Measurements from ENCODE around the gene TMEM175. TPM values are rescaled to one million over a fixed set of nuclear protein-coding genes. Genes with fewer than 3 reads are reported as not detected.

The TMEM175 gene
- total and polyA plus RNA-seq, 9 of the 15 experiments (the other 6 are each of a cell fraction or from before 2014, with no cell fraction given): 0.13 to 30.9 (median 9.4) TPM

- TF ChIP-seq SIX5 (IDR thresholded peaks at IDR 0.05; ENCODE audit: borderline replicate concordance in 1 of 2, insufficient read depth in 1 of 2, low read depth in 1 of 2, low read length in 2 of 2): no peak; a peak in 1 of 4 replicates
- 0 out of 2 replicates have a peak, but pooled peaks have one; percentile 48 for TF ChIP-seq ZNF609 (CRISPR knock-in tag; IDR thresholded peaks at IDR 0.05; ENCODE audit: borderline replicate concordance)
- TF ChIP-seq TCF7L2 (IDR thresholded peaks at IDR 0.05; ENCODE audit: low read depth, low read length): no peak
- TF ChIP-seq ZNF217 (CRISPR knock-in tag; IDR thresholded peaks at IDR 0.05): no peak
- peak; percentile 36 for TF ChIP-seq EGR1 (conservative IDR thresholded peaks at IDR 0.05)
- TF ChIP-seq XRCC4 (IDR thresholded peaks at IDR 0.05; ENCODE audit: extremely low read depth, insufficient read depth, insufficient read length): no peak
- TF ChIP-seq ZNF280B (CRISPR knock-in tag; IDR thresholded peaks at IDR 0.05): no peak
- TF ChIP-seq GATAD2B (IDR thresholded peaks at IDR 0.05; ENCODE audit: borderline replicate concordance): no peak
- TF ChIP-seq NR1H2 (CRISPR knock-in tag; IDR thresholded peaks at IDR 0.05): no peak
- no peak for TF ChIP-seq TCF7 (IDR thresholded peaks at IDR 0.05; ENCODE audit: borderline replicate concordance)
- TF ChIP-seq ZNF354B (CRISPR knock-in tag; IDR thresholded peaks at IDR 0.05): no peak
- no peak for TF ChIP-seq SRSF1 (IDR thresholded peaks at IDR 0.05; ENCODE audit: low read depth, low read length)
- no peak for TF ChIP-seq ZNF3 (CRISPR knock-in tag; IDR thresholded peaks at IDR 0.05)
- no peak for TF ChIP-seq HIVEP1 (CRISPR knock-in tag; IDR thresholded peaks at IDR 0.05)
- no peak for TF ChIP-seq ZBTB49 (CRISPR knock-in tag; IDR thresholded peaks at IDR 0.05; ENCODE audit: borderline replicate concordance)
- peak; percentile 97 for TF ChIP-seq KAT7 (CRISPR knock-in tag; IDR thresholded peaks at IDR 0.05; ENCODE audit: borderline replicate concordance)
- peak; percentile 68; the same call in 1 of the 2 replicates for TF ChIP-seq ZBTB9 (CRISPR knock-in tag; IDR thresholded peaks at IDR 0.05)
Measured at GRCh38 chr4:931960-932712, at the start of gene TMEM175, which contains the start of gene GAK (continued).

All from K562 (cell line).